AG08396 (cell line): ENCODE results near the gene GH2.
"Not testable (repeated sequence)": the region's sequence is repeated elsewhere in the genome, so short reads cannot be mapped to it uniquely, and the experiment has no call there.

ENCODE experiments used
- DNase-seq: peaks from one replicate; pipeline ENCODE4 v3.0.0; 2012; ENCODE audit warnings: low spot score, mixed read lengths

The GH2 gene

GRCh38 chr17:63911041-63911635 is 29.4 kb upstream of the GH2 start, which contains the start of gene CSHL1:
TSS of gene CSHL1 (minus strand) at chr17:63911258. CDS start at chr17:63911196, 62 bp downstream.
- no peak for DNase-seq

DNA sequence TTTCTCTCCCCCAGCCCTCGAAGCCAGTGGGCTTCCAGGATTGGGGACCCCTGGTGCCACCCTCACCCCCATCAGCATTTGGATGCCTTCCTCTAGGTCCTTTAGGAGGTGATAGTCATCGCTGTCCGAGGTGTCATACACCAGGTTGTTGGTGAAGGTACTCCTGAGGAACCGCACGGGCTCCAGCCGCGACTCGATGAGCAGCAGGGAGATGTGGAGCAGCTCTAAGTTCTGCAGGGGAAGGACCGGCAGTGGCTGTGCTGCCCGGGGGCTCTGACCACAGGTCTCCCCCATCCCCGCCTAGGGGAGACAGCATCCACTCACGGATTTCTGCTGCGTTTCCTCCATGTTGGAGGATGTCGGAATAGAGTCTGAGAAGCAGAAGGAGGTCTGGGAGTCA is 28.4 kb upstream of the GH2 start:
- DNase-seq, result no peak

DNA sequence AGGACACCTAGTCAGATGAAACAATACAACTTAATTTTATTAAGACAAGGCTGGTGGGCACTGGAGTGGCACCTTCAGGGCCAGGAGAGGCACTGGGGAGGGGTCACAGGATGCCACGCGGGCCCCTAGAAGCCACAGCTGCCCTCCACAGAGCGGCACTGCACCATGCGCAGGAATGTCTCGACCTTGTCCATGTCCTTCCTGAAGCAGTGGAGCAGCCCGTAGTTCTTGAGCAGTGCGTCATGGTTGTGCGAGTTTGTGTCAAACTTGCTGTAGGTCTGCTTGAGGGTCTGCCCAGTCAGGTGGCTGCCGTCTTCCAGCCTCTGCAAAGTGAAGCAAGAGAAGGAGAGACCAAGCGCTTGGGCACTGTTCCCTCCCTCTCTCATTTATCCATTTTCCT is 27.8 kb upstream of the GH2 start:
- DNase-seq, result not testable (repeated sequence)

DNA sequence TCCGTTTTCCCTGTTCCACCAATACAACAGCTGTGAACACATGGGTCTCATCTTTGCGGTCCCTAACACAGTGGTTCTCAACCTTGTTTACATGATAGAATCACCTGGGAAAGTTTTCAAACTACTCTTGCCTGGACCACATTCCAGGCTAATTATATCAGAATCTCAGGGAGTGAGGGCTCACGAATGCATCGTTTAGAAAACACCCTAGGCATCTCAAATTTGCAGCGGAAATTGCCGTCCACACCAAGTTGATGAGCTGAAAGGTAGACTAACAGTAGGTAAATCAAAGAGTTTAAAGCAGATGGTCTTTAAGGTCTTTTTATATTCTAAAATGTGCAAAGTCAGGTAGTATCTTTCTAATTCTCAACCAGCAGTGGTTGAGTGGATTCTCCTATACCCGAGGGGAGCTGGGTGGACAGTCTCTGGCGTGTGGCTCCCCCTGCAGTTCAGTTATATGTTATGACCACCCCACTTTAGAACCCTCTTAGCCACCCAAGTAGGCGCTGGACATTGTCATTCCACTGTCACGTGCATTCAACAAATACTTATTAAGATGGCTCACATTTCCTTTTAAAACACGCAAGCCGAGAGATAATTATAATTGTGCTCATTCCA is 25.5 kb upstream of the GH2 start:
- not testable (repeated sequence) for DNase-seq

DNA sequence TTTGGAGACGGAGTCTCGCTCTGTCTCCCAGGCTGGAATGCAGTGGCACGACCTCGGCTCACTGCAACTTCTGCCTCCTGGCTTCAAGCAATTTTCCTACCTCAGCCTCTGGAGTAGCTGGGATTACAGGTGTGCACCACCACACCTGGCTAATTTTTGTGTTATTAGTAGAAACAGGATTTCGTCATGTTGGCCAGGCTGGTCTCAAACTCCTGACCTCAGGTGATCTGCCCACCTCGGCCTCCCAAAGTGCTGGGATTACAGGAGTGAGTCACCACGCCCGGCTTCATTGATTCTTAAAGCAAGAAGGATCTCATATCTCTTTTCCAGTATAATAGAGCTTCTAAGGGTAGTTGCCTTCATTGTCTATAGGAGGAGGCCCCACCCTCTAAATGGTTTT is 23.1 kb upstream of the GH2 start:
- DNase-seq, result not testable (repeated sequence)

DNA sequence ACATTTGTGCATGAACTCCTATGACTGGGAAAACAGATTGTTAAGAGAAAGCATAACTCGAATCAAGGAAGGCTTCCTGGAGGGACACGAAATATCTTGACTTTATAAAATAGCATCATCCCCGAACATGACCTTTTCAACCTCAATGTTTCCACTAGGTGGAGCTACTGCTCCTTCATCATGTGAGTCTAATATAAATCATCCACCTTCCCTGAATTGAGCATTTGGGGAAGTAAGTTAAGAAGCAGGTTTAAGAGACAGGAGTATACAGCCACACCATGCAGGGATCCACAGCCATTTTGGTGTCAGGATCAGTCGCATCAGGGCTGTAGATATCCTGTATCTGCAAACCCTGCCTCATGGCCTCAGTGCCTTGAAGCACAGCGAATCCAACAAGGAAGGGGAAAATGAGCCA is 22.1 kb upstream of the GH2 start:
- not testable (repeated sequence) for DNase-seq

DNA sequence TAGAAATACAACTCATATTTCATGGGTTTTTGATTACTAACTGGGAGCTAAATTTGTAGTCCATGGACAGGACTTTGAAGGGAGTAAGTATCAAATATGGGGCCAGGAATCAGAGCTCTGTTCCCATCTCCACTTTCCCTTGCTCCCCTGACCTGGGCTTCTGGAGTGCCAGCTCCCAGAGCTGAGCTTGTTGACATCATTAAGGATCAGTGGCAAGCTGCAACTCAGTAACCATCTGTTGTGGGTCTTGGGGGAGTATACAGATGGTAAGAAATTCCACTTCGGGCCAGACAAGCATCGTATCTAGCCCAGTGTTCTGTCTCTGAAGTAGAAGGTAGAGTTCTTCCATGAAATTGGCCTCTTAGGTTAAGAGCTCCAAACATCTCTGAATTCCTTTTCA is 20.2 kb upstream of the GH2 start:
- not testable (repeated sequence) for DNase-seq

DNA sequence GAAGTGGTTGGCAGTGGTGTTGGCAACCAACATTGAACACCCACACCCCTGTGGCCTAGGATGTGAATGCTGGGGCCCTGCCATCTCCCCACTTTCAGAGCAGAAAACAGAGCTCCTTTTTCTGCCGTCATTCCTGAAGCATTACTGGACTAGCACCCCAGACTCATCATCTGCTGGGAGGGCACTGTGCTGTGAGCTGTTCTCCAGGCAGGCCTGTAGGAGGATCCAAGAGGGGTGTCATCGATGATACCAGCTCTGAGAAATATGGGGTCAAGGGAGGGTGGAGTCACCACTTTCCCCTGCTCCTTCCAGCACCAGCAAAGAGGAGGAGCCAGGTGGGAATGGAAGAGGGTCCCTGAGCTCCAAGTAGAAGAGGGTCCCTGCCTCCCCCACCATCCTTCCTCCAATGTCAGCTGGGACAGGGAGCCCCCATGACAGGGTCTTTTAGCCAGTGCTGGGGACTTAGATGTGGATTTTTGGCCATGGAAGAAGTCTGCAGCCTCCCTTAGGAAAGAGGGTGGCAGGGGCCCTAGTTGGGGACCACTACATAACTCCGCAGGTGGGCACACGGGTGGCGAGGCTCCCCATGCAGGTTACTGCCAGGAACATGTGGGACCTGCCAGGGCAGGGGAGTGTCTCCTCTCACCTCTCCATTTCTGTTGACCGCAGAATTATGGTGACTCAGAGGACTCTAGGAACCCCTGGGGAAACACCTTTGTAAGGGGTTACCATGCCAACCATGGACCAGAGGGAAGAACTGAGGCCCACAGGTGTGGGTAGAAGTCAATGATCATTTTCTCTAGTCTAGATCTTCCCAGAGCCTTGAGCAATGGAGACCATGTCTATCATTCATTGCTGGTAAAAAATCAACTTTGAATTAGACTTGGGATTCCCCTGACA is 17.4 kb upstream of the GH2 start:
- not testable (repeated sequence) for DNase-seq

DNA sequence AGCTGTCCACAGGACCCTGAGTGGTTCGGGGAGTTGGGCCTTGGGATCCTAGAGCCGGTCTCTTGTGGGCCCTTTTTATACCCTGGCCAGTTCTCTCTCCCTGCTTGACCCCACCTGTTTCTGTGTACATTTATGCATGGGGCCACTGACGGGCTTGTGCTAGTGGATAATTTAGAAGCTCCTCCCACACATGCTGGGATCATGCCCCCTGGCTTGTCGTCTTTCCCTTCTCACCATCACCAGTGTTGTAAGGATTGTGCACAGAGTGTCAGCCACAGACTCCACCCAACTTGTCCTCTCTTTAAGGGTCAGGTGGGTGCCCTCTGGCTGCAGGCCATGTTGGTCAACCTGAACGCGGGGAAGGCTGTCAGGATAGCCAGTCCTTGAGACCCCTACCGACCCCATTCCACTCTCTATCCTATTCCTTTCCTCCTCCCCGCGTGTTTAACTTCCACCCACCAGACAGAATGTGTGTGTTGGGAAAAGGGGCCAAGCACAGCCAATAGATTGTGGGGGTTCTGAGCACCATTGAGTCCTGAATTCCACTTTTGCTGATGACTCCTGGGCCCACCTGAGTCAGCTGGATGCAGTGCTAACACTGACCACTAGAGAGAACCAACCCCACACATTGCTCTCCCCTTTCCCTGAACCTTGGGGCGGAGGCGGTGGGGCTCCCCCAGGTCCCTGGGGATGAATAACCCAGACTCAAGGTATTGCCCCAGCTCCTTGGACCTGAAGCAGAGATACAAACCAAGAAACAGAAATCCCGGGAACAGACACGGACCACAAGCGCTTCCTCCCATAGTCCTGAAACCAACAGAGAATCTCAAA is 15.0 kb upstream of the GH2 start, which contains the start of gene CSH1:
Gene CSH1, minus strand, starts transcription at position 51 of the 831 bp plus-strand sequence. CDS start 63 bp downstream, outside the sequence.
- not testable (repeated sequence) for DNase-seq

GRCh38 chr17:63894821-63895220 is 13.1 kb upstream of the GH2 start:
- DNase-seq, result not testable (repeated sequence)

DNA sequence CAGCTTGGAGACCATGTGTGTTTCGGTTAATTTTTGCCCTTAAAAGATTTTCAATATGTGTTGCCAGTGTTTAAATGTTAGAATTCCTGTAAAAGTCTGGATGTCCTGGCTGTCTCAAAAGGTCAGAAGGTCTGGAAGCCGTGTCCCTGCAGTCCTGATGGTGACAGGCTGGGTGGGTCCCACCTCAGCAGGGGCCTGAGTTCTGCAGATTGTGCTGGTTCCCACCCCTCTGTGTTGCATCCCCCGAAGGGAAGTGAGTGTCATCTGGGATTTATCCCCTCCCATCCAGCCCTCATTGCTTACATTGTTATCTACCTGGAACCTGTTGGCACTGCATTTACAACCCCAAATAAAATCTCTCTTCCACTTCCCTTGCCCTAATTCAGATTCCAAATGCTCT is 12.3 kb upstream of the GH2 start:
- DNase-seq, result not testable (repeated sequence)

DNA sequence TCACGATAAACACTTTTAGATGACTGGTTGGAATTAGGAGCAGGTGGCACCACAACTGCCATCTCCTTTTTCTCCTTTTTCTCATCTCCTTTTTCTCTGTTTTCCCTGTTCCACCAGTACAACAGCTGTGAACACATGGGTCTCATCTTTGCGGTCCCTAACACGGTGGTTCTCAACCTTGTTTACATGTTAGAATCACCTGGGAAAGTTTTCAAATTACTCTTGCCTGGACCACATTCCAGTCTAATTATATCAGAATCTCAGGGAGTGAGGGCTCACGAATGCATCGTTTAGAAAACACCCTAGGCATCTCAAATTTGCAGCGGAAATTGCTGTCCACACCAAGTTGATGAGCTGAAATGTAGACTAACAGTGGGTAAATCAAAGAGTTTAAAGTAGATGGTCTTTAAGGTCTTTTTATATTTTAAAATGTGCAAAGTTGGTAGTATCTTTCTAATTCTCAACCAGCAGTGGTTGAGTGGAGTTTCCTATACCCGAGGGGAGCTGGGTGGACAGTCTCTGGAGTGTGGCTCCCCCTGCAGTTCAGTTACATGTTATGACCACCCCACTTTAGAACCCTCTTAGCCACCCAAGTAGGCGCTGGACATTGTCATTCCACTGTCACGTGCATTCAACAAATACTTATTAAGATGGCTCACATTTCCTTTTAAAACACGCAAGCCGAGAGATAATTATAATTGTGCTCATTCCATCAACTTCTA is 10.7 kb upstream of the GH2 start:
- DNase-seq, result not testable (repeated sequence)

- DNase-seq, result not testable (repeated sequence)
Observed at GRCh38 chr17:63889026-63889848, 7.5 kb upstream of the GH2 start.

- not testable (repeated sequence) for DNase-seq
Observed at GRCh38 chr17:63885119-63885518, 3.4 kb upstream of the GH2 start.

DNA sequence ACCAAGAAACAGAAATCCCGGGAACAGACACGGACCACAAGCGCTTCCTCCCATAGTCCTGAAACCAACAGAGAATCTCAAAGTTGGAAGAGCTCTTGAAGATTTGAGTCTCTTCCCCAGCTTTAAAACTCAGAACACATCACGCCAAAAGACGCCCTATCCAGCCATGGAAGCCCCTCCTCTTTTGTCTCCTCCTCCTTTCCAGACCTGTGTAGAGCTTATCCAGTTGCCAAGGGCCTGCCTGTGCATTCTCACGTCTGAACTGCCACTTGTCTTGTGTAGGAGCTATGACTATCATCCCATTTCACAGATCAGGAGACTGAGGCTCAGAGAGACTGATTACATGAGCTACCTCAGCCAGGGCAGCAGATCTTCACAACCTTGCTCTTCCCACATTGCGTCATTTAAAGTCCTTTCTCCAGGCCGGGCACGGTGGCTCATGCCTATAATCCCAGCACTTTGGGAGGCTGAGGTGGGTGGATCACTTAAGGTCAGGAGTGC is 932 bp upstream of the GH2 start:
- not testable (repeated sequence) for DNase-seq

DNA sequence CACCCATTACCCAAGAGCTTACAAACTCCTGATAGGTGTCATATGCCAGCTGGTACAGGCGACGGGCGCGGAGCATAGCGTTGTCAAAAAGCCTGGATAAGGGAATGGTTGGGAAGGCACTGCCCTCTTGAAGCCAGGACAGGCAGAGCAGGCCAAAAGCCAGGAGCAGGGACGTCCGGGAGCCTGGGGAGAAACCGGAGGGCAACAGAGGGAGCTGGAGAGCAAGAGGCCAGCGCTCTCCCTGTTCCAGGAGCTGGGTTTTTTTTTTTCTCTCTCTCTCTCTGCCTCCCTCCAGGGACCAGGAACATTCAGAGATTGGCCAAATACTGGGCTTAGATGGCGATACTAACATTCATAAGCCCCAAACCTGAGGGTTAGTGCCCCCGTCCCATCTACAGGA is 407 bp downstream of the GH2 start:
- not testable (repeated sequence) for DNase-seq

DNA sequence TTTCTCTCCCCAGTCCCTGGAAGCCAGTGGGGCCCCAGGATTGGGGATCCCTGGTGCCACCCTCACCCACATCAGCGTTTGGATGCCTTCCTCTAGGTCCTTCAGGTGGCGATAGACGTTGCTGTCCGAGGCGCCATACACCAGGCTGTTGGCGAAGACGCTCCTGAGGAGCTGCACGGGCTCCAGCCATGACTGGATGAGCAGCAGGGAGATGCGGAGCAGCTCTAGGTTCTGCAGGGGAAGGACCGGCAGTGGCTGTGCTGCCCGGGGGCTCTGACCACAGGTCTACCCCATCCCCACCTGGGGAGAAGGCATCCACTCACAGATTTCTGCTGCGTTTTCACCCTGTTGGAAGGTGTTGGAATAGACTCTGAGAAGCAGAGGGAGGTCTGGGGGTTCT is 1.0 kb downstream of the GH2 start:
- no peak for DNase-seq

GRCh38 chr17:63878413-63878812 is 3.3 kb downstream of the GH2 start:
- DNase-seq, result not testable (repeated sequence)

DNA sequence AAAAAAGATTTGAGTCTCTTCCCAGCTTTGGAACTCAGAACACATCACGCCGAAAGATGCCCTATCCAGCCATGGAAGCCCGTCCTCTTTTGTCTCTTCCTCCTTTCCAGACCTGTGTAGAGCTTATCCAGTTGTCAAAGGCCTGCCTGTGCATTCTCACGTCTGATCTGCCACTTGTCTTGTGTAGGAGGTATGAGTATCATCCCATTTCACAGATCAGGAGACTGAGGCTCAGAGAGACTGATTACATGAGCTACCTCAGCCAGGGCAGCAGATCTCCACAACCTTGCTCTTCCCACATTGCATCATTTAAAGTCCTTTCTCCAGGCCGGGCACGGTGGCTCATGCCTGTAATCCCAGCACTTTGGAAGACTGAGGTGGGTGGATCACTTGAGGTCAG is 7.1 kb downstream of the GH2 start:
- DNase-seq, result not testable (repeated sequence)

DNA sequence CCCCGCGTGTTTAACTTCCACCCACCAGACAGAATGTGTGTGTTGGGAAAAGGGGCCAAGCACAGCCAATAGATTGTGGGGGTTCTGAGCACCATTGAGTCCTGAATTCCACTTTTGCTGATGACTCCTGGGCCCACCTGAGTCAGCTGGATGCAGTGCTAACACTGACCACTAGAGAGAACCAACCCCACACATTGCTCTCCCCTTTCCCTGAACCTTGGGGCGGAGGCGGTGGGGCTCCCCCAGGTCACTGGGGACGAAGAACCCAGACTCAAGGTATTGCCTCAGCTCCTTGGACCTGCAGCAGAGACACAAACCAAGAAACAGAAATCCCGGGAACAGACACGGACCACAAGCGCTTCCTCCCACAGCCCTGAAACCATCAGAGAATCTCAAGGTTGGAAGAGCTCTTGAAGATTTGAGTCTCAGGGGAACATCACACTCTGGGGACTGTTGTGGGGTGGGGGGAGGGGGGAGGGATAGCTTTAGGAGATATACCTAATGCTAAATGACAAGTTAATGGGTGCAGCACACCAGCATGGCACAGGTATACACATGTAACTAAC is 7.6 kb downstream of the GH2 start:
- DNase-seq, result not testable (repeated sequence)
